KMS-11 (cell line): ENCODE results near the gene SSH3.

Source experiments
- H2AFZ ChIP-seq: fragments of 200-600 bp; sonication (generic); 2 replicates; pipeline ENCODE4 v1.6.1; 2016; ENCODE audit warnings: antibody characterized with exemption, mixed run types, low read depth
- H3K27ac ChIP-seq: fragments of 200-600 bp; sonication (generic); 2 replicates; pipeline ENCODE4 v1.6.1; 2016; ENCODE audit warnings: mild to moderate bottlenecking, mixed run types
- H3K27me3 ChIP-seq: fragments of 200-600 bp; sonication (generic); 2 replicates; pipeline ENCODE4 v1.6.1; 2017; ENCODE audit warnings: mild to moderate bottlenecking, low read depth, mixed run types, moderate library complexity; ENCODE audit not compliant: insufficient read depth
- H3K36me3 ChIP-seq: fragments of 200-600 bp; sonication (generic); 2 replicates; pipeline ENCODE4 v1.6.1; 2017; ENCODE audit warnings: mild to moderate bottlenecking, mixed run types; ENCODE audit not compliant: insufficient read depth
- H3K4me1 ChIP-seq: fragments of 200-600 bp; sonication (generic); 2 replicates; pipeline ENCODE4 v1.6.1; 2016; ENCODE audit warnings: mild to moderate bottlenecking, low read depth, mixed run types; ENCODE audit not compliant: poor library complexity, severe bottlenecking
- H3K4me2 ChIP-seq: fragments of 200-600 bp; sonication (generic); 2 replicates; pipeline ENCODE4 v1.7.0; 2016; ENCODE audit warnings: mild to moderate bottlenecking, mixed run types
- H3K4me3 ChIP-seq: fragments of 200-600 bp; sonication (generic); IDR thresholded peaks from 2 replicates; pipeline ENCODE4 v1.6.1; 2017; ENCODE audit warnings: low read depth, low read length, mixed read lengths; ENCODE audit not compliant: insufficient read depth
- H3K79me2 ChIP-seq: fragments of 200-600 bp; sonication (generic); 2 replicates; pipeline ENCODE4 v1.6.1; 2016; ENCODE audit warnings: low read depth, mixed run types; ENCODE audit not compliant: insufficient read depth
- H3K9ac ChIP-seq: fragments of 200-600 bp; sonication (generic); 2 replicates; pipeline ENCODE4 v1.6.1; 2016; ENCODE audit warnings: mild to moderate bottlenecking, mixed run types
- H4K20me1 ChIP-seq: fragments of 200-600 bp; sonication (generic); 2 replicates; pipeline ENCODE4 v1.6.1; 2016; ENCODE audit warnings: mild to moderate bottlenecking, mixed run types; ENCODE audit not compliant: insufficient read depth
- TF ChIP-seq, protein P1 (sequence below): fragments of 200-600 bp; sonication (generic); conservative IDR thresholded peaks from 2 replicates; pipeline ENCODE4 v1.6.1; 2017; ENCODE audit warnings: low read depth, mild to moderate bottlenecking, antibody characterized with exemption, low read length, moderate library complexity, mixed read lengths

The SSH3 gene

DNA sequence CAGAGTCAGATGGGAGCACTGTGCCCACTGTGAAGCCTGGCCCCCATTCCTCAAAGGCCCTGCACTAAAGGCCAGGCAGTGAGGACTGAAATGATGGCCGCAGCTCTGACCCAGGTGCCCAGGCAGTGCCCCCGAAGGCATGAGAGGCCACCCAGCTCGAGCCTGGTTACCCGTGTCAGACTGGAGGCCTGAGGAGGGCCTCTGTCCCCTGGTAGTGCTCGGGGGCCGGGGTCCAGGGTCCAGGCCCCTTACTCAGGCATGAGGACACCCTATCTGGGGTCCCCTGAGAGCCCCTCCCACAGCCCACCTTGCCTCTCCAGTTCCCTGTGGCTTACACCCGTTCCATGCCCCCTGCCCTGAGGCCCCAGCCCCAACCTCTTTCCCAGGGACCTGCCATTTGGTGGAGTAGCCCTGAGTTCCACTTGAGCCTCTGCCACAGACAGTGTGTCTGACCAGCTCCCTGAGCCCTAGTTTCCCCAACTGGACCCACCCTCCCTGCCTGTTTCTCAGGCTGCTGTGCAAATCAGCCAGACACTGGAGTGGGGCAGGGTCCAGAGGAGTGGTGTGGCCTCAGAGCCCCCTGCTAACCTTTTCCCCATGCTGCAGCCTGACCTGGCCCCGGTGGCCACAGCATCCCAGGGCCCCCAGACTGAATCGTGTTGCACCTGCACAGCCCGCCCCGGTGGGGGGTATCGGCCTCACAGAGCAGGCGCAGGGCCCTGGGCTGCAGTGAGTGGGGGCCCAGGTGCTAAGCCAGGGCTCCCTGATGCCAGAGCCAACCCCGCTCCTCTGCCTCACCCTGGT, 25.0 kb upstream of the SSH3 start:
- Histone ChIP-seq H3K27ac (peak overlapping the region; percentile 99), H2AFZ (no peak overlapping the region), H3K9ac (peak overlapping the region; percentile 90), H4K20me1 (no peaks in the 10 kb centered on the region), H3K4me2 (peak overlapping the region; percentile 100), H3K79me2 (peaks cover 41% of the 10 kb centered on the region), H3K4me1 (peaks cover 33% of the 10 kb centered on the region), H3K27me3 (no peaks in the 10 kb centered on the region), H3K4me3 (no peak overlapping the region), H3K36me3 (peaks cover 4% of the 10 kb centered on the region; the same call in 1 of the 2 replicates)
- TF ChIP-seq, protein P1, sequence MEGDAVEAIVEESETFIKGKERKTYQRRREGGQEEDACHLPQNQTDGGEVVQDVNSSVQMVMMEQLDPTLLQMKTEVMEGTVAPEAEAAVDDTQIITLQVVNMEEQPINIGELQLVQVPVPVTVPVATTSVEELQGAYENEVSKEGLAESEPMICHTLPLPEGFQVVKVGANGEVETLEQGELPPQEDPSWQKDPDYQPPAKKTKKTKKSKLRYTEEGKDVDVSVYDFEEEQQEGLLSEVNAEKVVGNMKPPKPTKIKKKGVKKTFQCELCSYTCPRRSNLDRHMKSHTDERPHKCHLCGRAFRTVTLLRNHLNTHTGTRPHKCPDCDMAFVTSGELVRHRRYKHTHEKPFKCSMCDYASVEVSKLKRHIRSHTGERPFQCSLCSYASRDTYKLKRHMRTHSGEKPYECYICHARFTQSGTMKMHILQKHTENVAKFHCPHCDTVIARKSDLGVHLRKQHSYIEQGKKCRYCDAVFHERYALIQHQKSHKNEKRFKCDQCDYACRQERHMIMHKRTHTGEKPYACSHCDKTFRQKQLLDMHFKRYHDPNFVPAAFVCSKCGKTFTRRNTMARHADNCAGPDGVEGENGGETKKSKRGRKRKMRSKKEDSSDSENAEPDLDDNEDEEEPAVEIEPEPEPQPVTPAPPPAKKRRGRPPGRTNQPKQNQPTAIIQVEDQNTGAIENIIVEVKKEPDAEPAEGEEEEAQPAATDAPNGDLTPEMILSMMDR = no peak

DNA sequence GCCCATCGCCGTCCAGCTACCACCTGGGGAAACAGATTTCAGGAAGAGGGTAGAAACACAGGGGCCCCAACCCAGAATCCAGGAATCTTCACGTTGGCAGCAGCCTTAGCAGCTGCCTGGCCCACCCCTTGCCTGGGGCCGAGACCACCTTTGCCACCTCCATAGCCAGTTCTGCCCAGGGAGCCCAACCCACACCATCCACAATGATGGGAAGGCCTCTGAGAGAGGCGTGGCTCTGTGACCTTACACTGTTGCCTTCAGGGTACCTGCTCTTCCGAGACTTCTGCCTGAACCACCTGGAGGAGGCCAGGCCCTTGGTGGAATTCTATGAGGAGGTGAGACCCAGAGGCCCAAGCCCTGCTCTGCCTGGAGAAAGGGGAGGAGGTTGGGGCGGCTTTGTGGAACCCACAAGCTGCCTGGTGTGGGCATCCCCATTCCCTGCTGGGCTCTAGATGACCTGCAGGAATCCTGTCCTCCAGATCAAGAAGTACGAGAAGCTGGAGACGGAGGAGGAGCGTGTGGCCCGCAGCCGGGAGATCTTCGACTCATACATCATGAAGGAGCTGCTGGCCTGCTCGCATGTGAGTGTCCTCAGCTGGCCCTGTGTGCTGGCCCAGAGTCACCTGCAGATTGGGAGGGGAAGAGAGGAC, 24.3 kb upstream of the SSH3 start:
- H3K27ac ChIP-seq = no peak overlapping the region
- no peak overlapping the region for H3K9ac ChIP-seq
- H3K4me2 ChIP-seq = no peak overlapping the region; the same call in 1 of the 2 replicates
- peaks cover 33% of the 10 kb centered on the region for H3K4me1 ChIP-seq
- H3K79me2 ChIP-seq = peaks cover 34% of the 10 kb centered on the region
- peaks cover 4% of the 10 kb centered on the region; the same call in 1 of the 2 replicates for H3K36me3 ChIP-seq
- H4K20me1 ChIP-seq = no peaks in the 10 kb centered on the region
- TF ChIP-seq, protein P1 = no peak
- no peaks in the 10 kb centered on the region for H3K27me3 ChIP-seq
- H2AFZ ChIP-seq = no peak overlapping the region
- no peak overlapping the region for H3K4me3 ChIP-seq

DNA sequence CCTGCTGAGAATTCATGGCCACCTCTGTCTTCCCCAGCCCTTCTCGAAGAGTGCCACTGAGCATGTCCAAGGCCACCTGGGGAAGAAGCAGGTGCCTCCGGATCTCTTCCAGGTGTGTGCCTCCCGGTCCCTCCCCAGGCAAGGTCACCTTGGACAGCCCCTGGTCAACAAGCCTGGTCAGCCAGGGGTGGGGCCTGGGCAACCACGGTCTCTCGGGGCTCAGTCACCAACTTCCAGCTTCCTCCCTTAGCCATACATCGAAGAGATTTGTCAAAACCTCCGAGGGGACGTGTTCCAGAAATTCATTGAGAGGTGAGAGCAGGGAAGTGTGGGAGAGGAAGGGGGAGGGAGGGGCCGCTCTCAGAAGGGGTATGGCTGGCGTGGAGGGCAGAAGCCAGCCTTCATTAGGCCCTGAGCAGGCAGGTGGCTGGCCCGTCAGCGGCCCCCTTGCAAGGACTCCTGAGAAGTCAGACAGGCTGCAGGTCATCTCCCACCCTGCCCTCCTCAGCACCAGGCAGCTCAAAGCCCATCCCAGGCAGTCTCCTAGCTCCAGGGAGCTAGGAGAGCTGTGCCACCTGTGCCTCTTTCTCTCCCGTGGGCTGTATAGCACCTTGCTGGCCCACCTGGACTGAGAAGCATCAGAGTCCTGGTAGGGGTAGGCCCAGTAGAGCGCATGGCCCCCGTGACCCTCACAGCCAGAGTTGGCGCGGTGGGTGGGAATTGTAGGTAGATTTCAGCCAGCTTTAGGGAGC, 23.6 kb upstream of the SSH3 start:
- H3K4me3 ChIP-seq = no peak overlapping the region
- H3K4me2 ChIP-seq = no peak overlapping the region
- peaks cover 27% of the 10 kb centered on the region for H3K79me2 ChIP-seq
- TF ChIP-seq, protein P1 = no peak
- H3K36me3 ChIP-seq = peaks cover 4% of the 10 kb centered on the region; the same call in 1 of the 2 replicates
- H4K20me1 ChIP-seq = no peaks in the 10 kb centered on the region
- no peak overlapping the region for H3K9ac ChIP-seq
- no peaks in the 10 kb centered on the region for H3K27me3 ChIP-seq
- no peak overlapping the region for H3K27ac ChIP-seq
- peaks cover 33% of the 10 kb centered on the region for H3K4me1 ChIP-seq
- no peak overlapping the region for H2AFZ ChIP-seq

DNA sequence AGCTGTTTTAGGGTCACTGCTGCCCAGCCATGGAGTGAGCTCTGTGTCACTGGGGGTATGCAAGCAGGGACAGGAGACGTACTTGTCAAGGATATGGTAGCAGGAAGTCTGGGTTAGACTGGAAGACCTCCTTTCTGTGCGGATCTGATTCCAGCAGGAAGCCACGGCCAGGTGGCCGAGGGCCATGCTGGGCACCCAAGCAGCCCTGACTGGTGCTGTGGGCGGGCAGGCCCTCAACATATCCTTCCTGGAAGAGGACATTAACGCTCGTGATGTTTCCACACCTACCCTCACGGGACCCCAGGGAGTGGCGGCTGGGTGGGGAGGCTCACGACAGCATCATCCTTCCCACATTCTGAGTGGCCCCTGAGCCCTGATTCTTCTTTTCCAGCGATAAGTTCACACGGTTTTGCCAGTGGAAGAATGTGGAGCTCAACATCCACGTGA, 23.0 kb upstream of the SSH3 start:
- Histone ChIP-seq H3K4me2 (no peak overlapping the region), H3K36me3 (peaks cover 6% of the 10 kb centered on the region; the same call in 1 of the 2 replicates), H2AFZ (no peak overlapping the region), H4K20me1 (no peaks in the 10 kb centered on the region), H3K4me3 (no peak overlapping the region), H3K9ac (no peak overlapping the region), H3K27ac (no peak overlapping the region), H3K79me2 (peaks cover 22% of the 10 kb centered on the region), H3K4me1 (peaks cover 33% of the 10 kb centered on the region), H3K27me3 (no peaks in the 10 kb centered on the region)
- TF ChIP-seq, protein P1 = no peak
